Stimulated activated CD4-positive, alpha-beta T cell treated with anti-CD3 and anti-CD28 coated beads, Interleukin-2, amount 100 ng/mL, for 4 hours (primary cell): ENCODE data around the gene NAA38.

Experiments used
- DNase-seq: peaks from one replicate; pipeline ENCODE4 v3.0.0-alpha.2; 2020; ENCODE audit warnings: low read depth

Gene NAA38

GRCh38 chr17:7841396-7841914 lies 15.9 kb downstream of the NAA38 start:
- DNase-seq = peak; percentile 96

GRCh38 chr17:7840875-7841274 lies 16.5 kb downstream of the NAA38 start:
- no peak for DNase-seq

DNA sequence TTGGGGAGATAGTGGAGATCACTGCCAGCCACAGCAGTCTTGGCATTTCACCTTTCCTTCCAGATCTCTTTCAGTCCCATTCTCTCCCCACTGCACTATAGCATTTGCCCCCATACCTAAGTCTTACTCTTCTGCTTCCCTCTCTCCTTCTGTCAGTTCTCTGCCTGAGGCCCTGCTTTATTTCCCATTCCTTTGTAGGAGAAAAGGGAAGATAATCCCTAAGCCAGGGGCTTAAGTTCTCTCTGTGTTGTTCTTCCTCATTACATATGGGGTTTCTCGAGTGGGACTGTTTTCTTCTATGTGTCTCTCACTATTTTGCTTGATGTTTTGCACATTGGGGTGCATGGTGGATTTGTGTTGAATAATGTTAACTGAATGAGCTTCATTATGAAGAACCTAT lies 16.9 kb downstream of the NAA38 start:
- no peak for DNase-seq

DNA sequence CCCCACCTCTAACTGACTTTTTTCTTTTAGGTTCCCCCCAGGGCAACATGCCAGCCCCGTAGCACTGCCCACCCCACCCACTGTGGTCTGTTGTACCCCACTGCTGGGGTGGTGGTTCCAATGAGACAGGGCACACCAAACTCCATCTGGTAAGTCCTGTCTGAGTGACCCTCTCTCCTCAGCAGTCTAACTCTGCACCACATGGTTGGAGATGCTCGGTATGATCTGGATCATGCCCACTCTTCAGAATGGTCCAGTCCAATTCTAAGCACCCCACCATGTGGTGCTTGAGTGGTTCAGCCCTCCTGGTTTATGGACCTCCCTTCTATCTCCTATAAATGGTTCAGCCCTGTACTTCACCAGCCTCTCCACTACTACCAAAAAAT lies 17.5 kb downstream of the NAA38 start:
- no peak for DNase-seq

- DNase-seq = no peak
Measured at GRCh38 chr17:7839190-7839875, 18.0 kb downstream of the NAA38 start.

- peak; percentile 55 for DNase-seq
Measured at GRCh38 chr17:7838090-7839075, 19.0 kb downstream of the NAA38 start.

DNA sequence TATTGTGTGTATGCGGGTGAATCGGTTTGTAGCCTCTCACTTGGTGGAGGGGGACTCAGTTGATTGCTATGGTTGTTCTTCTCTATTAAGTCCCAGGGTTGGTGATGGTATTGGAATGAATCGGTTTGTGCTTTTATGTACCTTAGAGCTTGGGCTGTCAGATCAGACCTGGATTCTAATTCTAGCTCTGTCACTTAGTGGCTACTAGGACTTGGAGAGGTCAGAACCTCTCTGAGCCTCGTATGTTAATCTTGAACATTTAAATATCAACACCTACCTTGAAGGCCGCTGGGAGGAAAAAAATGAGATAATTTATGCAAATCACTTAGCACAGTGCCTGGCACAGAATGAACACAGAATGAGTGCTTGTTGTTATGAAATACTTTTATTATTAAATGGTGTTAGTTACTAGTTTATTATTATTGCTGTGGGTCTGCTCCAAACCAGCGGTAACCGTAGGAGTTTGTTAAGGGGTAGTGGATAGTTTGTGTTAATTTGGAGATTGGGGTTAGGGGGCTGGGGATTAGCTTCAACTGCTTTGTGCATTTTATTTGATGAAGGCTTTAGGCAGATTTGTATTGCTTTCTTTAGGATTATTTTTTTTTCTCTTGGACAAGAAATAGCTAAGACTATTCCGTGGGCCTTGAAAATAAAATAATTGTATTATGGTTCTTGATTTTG lies 19.8 kb downstream of the NAA38 start:
- DNase-seq = no peak

DNA sequence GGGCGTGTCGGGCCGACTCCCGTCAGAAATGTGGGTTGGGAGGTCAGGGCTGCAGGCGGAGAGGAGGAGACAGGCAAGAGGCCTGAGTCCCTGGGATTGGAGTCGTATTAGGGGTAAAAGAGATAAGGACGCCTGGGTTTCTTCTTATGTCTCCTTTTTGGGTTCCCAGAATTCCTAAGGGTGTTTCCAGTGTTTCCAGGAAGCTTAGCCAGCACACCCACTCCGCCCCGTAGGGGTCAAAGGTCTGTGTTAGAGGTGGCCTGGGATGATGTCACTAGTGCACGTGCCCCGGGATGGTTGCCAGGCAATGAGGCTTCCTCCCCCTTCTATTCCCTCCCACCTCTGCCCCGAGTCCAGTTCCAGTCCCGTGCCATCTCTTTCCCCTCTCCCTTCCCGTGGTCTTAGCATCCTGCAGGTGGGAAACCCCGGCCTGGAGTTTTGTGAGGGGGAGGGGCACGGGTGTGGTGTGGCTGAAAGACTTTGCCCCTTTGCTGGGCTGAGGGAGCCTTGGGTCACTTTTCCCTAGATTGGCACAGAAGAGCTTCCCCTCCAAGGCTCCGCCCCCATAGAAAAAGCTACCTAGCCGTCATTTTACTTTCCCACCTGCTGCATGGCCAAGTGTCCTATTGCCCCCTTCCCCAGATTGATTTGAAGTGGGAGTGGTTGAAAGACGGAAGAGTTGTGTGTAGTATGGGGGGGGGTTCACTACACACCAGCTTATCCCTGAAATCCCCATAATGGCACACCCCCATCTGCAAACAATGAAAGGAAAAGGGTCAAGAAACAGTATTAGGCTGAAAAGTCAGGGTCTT lies 20.6 kb downstream of the NAA38 start:
- peak; percentile 60 for DNase-seq

DNA sequence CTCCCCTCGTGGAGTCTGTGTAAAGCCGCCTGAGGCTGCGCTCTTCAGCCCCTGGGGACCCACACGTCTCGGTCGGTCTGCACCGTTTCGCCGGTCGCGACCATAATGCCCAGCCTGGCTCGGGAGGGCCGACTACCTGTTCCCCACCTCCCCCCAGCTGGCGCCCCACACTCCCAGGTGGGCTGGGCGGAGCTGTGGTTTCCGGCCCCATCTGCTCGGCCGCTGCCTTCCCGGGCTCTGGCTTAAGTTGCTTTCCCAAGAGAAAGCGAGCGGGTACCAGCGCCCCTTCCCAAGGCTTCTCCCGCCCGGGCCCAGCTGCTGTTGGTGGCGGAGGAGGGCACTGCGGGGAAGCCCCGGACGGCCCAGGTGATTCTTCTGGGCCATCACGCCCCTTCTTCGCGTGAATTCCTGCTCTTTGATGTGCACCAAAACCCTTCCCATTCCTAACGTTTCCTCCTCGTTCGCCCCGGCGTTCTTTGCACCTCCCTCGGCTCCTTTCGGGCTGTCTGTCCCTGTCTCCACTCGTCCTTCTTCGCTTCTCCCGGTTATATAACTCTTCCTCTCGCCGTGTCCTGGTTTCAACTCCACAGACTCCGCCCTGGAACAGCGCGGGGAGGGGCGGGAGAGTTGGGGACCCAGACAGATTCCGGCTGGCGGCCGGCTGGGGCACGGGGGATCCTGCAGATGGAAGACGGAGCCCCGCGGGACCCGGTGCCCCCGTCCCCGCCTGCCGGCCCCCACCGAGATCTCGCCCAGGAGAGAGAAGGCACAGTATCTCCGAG lies 21.4 kb downstream of the NAA38 start:
- DNase-seq = peak; percentile 39

DNA sequence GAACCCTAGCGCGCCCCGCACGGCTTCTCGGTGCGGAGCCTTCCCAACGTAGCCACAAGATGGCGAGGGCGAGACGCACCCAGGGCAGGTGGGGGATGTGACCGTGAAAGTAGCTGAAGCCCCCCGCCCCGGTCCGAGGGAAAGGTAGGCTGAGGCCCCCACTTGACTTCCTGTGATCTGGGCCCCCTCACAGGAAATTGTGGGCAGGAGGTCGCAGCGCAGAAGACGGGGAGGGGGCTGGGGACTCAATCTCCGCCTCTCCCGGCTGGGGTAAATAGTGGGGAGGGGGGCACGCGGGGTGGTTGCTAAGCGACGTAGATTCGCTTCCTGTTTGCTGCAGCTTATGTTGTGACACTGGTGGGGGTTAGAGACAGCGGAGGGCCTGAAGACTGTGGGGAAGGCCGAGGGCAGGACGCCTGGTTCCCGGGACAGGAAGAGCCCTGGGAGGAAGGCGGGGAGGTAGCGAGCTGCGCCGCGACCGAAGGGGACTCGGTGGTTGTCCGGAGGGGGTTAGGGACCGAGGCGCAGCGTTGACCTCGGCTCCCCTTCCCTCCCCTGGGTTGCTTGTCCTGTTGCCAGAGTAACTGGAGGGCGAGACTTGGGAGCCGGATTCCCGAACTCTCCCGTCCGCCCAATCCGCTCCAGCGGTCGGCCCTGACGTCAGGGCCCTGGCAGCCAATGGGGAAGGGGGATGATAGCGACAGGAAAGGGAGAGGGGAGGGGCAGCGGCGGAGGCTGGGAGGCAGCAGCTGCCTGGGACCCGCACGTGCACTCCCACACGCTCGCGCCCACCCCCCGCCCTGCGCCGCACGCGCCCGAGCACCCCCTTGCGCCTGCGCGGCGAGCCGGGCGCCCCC lies 22.2 kb downstream of the NAA38 start:
- DNase-seq = peak; percentile 88

DNA sequence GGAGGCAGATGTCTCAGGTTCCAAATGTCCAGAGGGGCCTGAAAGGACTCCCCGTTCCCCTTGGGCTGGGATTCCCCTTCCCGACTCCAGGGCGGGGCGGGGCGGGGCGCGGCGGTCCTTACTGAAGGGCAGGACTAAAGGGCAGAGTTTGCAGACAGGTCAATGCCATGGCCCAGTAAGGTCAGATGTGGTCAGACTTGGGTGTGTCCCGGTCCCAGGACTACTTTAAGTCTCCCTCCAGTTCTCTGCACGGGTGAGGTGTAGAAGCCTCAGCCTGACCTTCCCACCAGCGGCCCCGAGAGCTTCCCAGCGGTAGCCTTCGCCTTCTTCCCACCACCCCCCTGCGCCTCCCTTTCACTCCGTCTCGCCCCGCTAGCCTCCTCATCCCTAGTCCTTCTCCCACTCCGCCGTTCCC lies 22.8 kb downstream of the NAA38 start:
- DNase-seq = no peak

- DNase-seq = peak; percentile 81
Measured at GRCh38 chr17:7833795-7834541, 23.4 kb downstream of the NAA38 start, which contains the start of gene KDM6B. TSS of gene KDM6B (plus strand) at chr17:7834217. CDS start at chr17:7845555, 11,338 bp downstream.

GRCh38 chr17:7833011-7833794 lies 24.2 kb downstream of the NAA38 start:
- no peak for DNase-seq

- DNase-seq = no peak
Measured at GRCh38 chr17:7832431-7832830, 24.9 kb downstream of the NAA38 start.

GRCh38 chr17:7831233-7831632 lies 26.1 kb downstream of the NAA38 start:
- no peak for DNase-seq

- no peak for DNase-seq
Measured at GRCh38 chr17:7830616-7831015, 26.7 kb downstream of the NAA38 start.

GRCh38 chr17:7825206-7825990 lies 32.0 kb downstream of the NAA38 start:
- no peak for DNase-seq
